HepG2 (cell line): ENCODE results near the gene ALX3. TPM values are rescaled to one million over a fixed set of nuclear protein-coding genes. Genes with fewer than 3 reads are reported as not detected.

ENCODE experiments used
- ARNTL ChIP-seq: sonication (generic); formaldehyde crosslinking; IDR thresholded peaks from 2 replicates; pipeline ENCODE4 v1.4.0; 2020; ENCODE audit warnings: mild to moderate bottlenecking, missing genetic modification reagents
- CEBPZ ChIP-seq: IDR thresholded peaks from 2 replicates; pipeline ENCODE4 v1.6.1; 2012; ENCODE audit warnings: low read length, improper control_type of control experiment
- FOXJ3 ChIP-seq: sonication (generic); formaldehyde crosslinking; IDR thresholded peaks from 2 replicates; pipeline ENCODE4 v1.4.0; 2020; ENCODE audit warnings: missing genetic modification reagents, mild to moderate bottlenecking, borderline replicate concordance
- GABPB1 ChIP-seq: IDR thresholded peaks from 2 replicates; pipeline ENCODE4 v1.6.1; 2016; ENCODE audit warnings: mild to moderate bottlenecking, missing genetic modification reagents, moderate library complexity, missing compliant biosample characterization
- HNRNPUL1 ChIP-seq: fragments of 200-400 bp; formaldehyde crosslinking; IDR thresholded peaks from 2 replicates; pipeline ENCODE4 v1.6.1; 2017; ENCODE audit warnings: low read depth, mild to moderate bottlenecking, low read length, moderate library complexity
- RNF2 ChIP-seq: fragments of 450-650 bp; conservative IDR thresholded peaks from 2 replicates; pipeline ENCODE4 v1.6.1; 2016; ENCODE audit warnings: low read depth
- SALL1 ChIP-seq: sonication (generic); formaldehyde crosslinking; IDR thresholded peaks from 2 replicates; pipeline ENCODE4 v1.8.0; 2022; ENCODE audit warnings: mild to moderate bottlenecking, missing genetic modification reagents
- SAP130 ChIP-seq: IDR thresholded peaks from 2 replicates; pipeline ENCODE4 v1.6.1; 2016; ENCODE audit warnings: low read depth
- TFAP4 ChIP-seq: sonication (generic); IDR thresholded peaks from 2 replicates; pipeline ENCODE4 v1.6.1; 2016; ENCODE audit warnings: low read depth, borderline replicate concordance
- polyA plus RNA-seq, 8 experiments: library from polyadenylated mRNA; depleted of rRNA in 3 of 8; stranded (reverse) in 7 of 8; unstranded in 1 of 8; fragments of >200 nt; fragmentation: Illumina TruSeq in 4 of 8; extraction: Trizol in 4 of 8; gene quantifications; 2 replicates each; pipeline versions ENCODE4 v1.2.1 to v1.2.3, GENCODE V29; 2011 to 2016; ENCODE audit warnings: low read depth in 4 of 8, missing spikeins in 1 of 8, mixed read lengths in 1 of 8; ENCODE audit not compliant: insufficient read depth in 1 of 8
- total RNA-seq, 5 experiments: library from RNA; depleted of rRNA; stranded (reverse); fragments of >200 nt; fragmentation: Illumina TruSeq; extraction: Trizol; gene quantifications; 2 replicates each; pipeline ENCODE4 v1.2.3, GENCODE V29; 2016; ENCODE audit warnings: low read depth in 1 of 5
- TF ChIP-seq, protein P1 (sequence below): sonication (generic); formaldehyde crosslinking; IDR thresholded peaks from 2 replicates; pipeline ENCODE4 v1.4.0; 2020; ENCODE audit warnings: low read depth, missing genetic modification reagents
- TF ChIP-seq, protein P2 (sequence below): IDR thresholded peaks from 2 replicates; pipeline ENCODE4 v1.6.1; 2012; ENCODE audit warnings: inconsistent platforms
- TF ChIP-seq, protein P3 (sequence below): sonication (generic); formaldehyde crosslinking; IDR thresholded peaks from 2 replicates; pipeline ENCODE4 v1.5.1; 2020; ENCODE audit warnings: mild to moderate bottlenecking, missing genetic modification reagents, moderate library complexity
- TF ChIP-seq, protein P4 (sequence below): IDR thresholded peaks from 2 replicates; pipeline ENCODE4 v1.6.1; 2016; ENCODE audit warnings: missing compliant biosample characterization, missing genetic modification reagents, borderline replicate concordance

ALX3 gene
- total and polyA plus RNA-seq, 2 of the 13 experiments (the other 11 are each of a cell fraction or from before 2014, with no cell fraction given), result not detected

DNA sequence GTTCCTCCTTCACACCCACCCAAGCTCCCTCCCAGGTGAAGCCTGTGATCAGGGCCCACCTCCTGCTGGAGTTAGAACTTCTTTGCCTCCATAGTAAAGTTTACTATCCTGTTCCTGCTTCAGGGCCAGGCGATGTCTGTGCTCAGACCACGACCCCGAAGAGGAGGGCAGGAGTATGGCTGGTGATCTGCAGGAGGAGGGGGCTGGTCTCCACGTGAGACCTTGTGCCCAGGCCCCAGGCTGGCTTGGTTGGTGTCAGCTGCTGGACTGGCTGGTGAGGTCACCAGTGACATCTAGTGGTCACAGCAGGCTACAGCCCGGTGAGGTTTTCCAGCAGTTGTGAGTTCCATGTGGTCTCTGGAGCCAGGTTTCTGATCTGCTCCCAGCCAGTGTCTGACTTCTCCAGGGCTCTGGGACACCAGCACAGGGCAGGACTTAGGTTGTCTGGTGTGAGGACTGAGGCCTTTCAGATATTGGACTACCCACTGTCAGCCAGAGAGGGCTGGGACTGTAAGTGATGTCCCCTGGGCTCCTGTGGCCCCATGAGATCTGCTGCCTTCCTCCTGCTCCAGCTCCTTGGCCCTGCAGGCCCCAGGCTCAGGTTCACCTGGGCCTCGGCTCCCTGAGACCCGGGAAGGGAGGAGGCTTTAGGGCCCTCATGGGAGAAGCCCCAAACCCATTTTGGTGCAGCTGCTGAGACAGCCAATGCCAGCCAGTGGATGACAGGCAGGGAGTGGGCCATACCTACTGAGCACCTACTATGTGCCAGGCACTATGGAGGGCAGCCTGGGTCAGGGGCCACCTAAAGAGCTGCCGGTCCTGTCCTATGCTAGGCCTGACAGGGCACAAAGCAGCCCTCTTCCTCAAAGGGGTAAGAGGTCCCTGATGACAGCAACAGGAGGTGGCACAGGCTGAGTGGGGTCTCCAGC lies 35.8 kb upstream of the ALX3 start (continued):
- TF ChIP-seq, protein P1, sequence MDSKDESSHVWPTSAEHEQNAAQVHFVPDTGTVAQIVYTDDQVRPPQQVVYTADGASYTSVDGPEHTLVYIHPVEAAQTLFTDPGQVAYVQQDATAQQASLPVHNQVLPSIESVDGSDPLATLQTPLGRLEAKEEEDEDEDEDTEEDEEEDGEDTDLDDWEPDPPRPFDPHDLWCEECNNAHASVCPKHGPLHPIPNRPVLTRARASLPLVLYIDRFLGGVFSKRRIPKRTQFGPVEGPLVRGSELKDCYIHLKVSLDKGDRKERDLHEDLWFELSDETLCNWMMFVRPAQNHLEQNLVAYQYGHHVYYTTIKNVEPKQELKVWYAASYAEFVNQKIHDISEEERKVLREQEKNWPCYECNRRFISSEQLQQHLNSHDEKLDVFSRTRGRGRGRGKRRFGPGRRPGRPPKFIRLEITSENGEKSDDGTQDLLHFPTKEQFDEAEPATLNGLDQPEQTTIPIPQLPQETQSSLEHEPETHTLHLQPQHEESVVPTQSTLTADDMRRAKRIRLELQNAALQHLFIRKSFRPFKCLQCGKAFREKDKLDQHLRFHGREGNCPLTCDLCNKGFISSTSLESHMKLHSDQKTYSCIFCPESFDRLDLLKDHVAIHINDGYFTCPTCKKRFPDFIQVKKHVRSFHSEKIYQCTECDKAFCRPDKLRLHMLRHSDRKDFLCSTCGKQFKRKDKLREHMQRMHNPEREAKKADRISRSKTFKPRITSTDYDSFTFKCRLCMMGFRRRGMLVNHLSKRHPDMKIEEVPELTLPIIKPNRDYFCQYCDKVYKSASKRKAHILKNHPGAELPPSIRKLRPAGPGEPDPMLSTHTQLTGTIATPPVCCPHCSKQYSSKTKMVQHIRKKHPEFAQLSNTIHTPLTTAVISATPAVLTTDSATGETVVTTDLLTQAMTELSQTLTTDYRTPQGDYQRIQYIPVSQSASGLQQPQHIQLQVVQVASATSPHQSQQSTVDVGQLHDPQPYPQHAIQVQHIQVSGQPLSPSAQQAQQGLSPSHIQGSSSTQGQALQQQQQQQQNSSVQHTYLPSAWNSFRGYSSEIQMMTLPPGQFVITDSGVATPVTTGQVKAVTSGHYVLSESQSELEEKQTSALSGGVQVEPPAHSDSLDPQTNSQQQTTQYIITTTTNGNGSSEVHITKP (CRISPR knock-in tag), result no peak
- TF ChIP-seq SALL1 (CRISPR knock-in tag) (peak; percentile 46; the same call in 1 of the 2 replicates), SAP130 (CRISPR knock-in tag) (0 out of 2 replicates have a peak, but pooled peaks have one; percentile 29), TFAP4 (peak; percentile 78; the same call in 1 of the 2 replicates), HNRNPUL1 (no peak), GABPB1 (CRISPR knock-in tag) (0 out of 2 replicates have a peak, but pooled peaks have one; percentile 12), RNF2 (no peak), FOXJ3 (CRISPR knock-in tag) (no peak), ARNTL (peak; percentile 18; the same call in 1 of the 2 replicates), CEBPZ (no peak)
- TF ChIP-seq, protein P2, sequence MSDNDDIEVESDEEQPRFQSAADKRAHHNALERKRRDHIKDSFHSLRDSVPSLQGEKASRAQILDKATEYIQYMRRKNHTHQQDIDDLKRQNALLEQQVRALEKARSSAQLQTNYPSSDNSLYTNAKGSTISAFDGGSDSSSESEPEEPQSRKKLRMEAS, result 0 out of 2 replicates have a peak, but pooled peaks have one; percentile 13
- TF ChIP-seq, protein P3, sequence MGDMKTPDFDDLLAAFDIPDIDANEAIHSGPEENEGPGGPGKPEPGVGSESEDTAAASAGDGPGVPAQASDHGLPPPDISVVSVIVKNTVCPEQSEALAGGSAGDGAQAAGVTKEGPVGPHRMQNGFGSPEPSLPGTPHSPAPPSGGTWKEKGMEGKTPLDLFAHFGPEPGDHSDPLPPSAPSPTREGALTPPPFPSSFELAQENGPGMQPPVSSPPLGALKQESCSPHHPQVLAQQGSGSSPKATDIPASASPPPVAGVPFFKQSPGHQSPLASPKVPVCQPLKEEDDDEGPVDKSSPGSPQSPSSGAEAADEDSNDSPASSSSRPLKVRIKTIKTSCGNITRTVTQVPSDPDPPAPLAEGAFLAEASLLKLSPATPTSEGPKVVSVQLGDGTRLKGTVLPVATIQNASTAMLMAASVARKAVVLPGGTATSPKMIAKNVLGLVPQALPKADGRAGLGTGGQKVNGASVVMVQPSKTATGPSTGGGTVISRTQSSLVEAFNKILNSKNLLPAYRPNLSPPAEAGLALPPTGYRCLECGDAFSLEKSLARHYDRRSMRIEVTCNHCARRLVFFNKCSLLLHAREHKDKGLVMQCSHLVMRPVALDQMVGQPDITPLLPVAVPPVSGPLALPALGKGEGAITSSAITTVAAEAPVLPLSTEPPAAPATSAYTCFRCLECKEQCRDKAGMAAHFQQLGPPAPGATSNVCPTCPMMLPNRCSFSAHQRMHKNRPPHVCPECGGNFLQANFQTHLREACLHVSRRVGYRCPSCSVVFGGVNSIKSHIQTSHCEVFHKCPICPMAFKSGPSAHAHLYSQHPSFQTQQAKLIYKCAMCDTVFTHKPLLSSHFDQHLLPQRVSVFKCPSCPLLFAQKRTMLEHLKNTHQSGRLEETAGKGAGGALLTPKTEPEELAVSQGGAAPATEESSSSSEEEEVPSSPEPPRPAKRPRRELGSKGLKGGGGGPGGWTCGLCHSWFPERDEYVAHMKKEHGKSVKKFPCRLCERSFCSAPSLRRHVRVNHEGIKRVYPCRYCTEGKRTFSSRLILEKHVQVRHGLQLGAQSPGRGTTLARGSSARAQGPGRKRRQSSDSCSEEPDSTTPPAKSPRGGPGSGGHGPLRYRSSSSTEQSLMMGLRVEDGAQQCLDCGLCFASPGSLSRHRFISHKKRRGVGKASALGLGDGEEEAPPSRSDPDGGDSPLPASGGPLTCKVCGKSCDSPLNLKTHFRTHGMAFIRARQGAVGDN (CRISPR knock-in tag), result peak; percentile 49
- TF ChIP-seq, protein P4, sequence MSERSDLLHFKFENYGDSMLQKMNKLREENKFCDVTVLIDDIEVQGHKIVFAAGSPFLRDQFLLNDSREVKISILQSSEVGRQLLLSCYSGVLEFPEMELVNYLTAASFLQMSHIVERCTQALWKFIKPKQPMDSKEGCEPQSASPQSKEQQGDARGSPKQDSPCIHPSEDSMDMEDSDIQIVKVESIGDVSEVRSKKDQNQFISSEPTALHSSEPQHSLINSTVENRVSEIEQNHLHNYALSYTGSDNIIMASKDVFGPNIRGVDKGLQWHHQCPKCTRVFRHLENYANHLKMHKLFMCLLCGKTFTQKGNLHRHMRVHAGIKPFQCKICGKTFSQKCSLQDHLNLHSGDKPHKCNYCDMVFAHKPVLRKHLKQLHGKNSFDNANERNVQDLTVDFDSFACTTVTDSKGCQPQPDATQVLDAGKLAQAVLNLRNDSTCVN (CRISPR knock-in tag), result peak; percentile 53; the same call in 1 of the 2 replicates
